Coronary artery (tissue), 2 donors: ENCODE measurements around the gene CAPZB.

ENCODE experiments used
- DNase-seq: peaks from one replicate; pipeline ENCODE4 v3.0.0-alpha.2; 2017; ENCODE audit warnings: low spot score
- H3K27ac ChIP-seq, 2 donors: fragments of 200-600 bp; sonication (generic); one replicate each; pipeline ENCODE4 v1.5.1; 2016 to 2019
- H3K4me3 ChIP-seq: fragments of 200-600 bp; sonication (generic); 2 replicates; pipeline ENCODE4 v1.5.1; 2016; ENCODE audit warnings: mild to moderate bottlenecking, moderate library complexity
- CTCF ChIP-seq: fragments of 200-600 bp; sonication (generic); IDR thresholded peaks from one replicate; pipeline ENCODE4 v1.5.1; 2019; ENCODE audit warnings: antibody characterized with exemption

Gene CAPZB

GRCh38 chr1:19373211-19374082, 111.9 kb downstream of the CAPZB start:
- no peak for TF ChIP-seq CTCF
- no peak overlapping the region for H3K4me3 ChIP-seq
- H3K27ac ChIP-seq, result peak overlapping the region in 1 of 2 donors; percentile 48
- no peak for DNase-seq

GRCh38 chr1:19372602-19373001, 112.7 kb downstream of the CAPZB start:
- H3K27ac ChIP-seq, result peak overlapping the region in 1 of 2 donors; percentile 48
- no peak for TF ChIP-seq CTCF
- no peak for DNase-seq
- H3K4me3 ChIP-seq, result no peak overlapping the region

- no peak for TF ChIP-seq CTCF
- DNase-seq, result no peak
These were observed 113.2 kb downstream of the CAPZB start for GRCh38 chr1:19372136-19372514.

GRCh38 chr1:19371226-19372135, 113.9 kb downstream of the CAPZB start:
- no peak overlapping the region for H3K27ac ChIP-seq

More at GRCh38 chr1:19372136-19372514, 113.2 kb downstream of the CAPZB start:
- peak overlapping the region in 1 of 2 donors; percentile 48 for H3K27ac ChIP-seq
- no peak overlapping the region for H3K4me3 ChIP-seq

GRCh38 chr1:19370453-19371170, 114.7 kb downstream of the CAPZB start:
- no peak for TF ChIP-seq CTCF
- no peak overlapping the region for H3K27ac ChIP-seq
- DNase-seq, result no peak
- H3K4me3 ChIP-seq, result no peak overlapping the region

More at GRCh38 chr1:19371226-19372135, 113.9 kb downstream of the CAPZB start:
- no peak for DNase-seq
- no peak overlapping the region for H3K4me3 ChIP-seq
- no peak for TF ChIP-seq CTCF

- Histone ChIP-seq H3K4me3 (no peak overlapping the region), H3K27ac (peak overlapping the region in 1 of 2 donors; percentile 11)
- no peak for TF ChIP-seq CTCF
- DNase-seq, result no peak
These were observed 115.8 kb downstream of the CAPZB start for GRCh38 chr1:19369396-19370090.
